LNCaP clone FGC (cell line): ENCODE results near the gene PPFIBP2.

ENCODE experiments used
- DNase-seq: peaks from one replicate; pipeline ENCODE4 v3.0.0-alpha.2; 2011; ENCODE audit warnings: low read depth
- H3K4me3 ChIP-seq: 2 replicates; pipeline ENCODE4 v1.5.1; 2011; ENCODE audit warnings: mild to moderate bottlenecking, low read depth, low read length, control low read depth
- TF ChIP-seq, protein P1 (sequence below): IDR thresholded peaks from 2 replicates; pipeline ENCODE4 v1.5.1; 2012; ENCODE audit warnings: mild to moderate bottlenecking; ENCODE audit not compliant: control insufficient read depth, insufficient read depth; ENCODE audit errors: extremely low read depth

Gene PPFIBP2

DNA sequence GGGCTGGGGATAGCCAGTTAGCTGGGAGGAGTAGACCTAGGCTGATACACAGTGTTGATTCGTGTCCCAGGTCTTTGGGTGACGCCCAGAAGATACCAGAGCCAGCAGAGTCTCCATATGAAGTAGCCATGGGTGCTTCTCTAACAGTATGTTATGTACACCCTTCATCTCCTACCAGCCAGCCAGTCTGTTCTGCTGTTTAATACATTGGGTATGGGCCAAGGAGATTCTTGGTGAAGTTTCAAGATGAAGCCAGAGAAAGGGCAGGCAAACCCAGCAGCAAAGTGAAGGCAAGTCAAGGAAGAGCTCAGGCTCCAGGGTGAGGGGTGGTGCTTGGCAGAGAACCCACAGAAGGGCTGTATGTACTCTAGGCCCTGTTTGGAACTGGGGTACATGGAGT lies 56.4 kb downstream of the PPFIBP2 start:
- TF ChIP-seq, protein P1, sequence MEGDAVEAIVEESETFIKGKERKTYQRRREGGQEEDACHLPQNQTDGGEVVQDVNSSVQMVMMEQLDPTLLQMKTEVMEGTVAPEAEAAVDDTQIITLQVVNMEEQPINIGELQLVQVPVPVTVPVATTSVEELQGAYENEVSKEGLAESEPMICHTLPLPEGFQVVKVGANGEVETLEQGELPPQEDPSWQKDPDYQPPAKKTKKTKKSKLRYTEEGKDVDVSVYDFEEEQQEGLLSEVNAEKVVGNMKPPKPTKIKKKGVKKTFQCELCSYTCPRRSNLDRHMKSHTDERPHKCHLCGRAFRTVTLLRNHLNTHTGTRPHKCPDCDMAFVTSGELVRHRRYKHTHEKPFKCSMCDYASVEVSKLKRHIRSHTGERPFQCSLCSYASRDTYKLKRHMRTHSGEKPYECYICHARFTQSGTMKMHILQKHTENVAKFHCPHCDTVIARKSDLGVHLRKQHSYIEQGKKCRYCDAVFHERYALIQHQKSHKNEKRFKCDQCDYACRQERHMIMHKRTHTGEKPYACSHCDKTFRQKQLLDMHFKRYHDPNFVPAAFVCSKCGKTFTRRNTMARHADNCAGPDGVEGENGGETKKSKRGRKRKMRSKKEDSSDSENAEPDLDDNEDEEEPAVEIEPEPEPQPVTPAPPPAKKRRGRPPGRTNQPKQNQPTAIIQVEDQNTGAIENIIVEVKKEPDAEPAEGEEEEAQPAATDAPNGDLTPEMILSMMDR: no peak
- no peak for DNase-seq
- no peak overlapping the region for H3K4me3 ChIP-seq

DNA sequence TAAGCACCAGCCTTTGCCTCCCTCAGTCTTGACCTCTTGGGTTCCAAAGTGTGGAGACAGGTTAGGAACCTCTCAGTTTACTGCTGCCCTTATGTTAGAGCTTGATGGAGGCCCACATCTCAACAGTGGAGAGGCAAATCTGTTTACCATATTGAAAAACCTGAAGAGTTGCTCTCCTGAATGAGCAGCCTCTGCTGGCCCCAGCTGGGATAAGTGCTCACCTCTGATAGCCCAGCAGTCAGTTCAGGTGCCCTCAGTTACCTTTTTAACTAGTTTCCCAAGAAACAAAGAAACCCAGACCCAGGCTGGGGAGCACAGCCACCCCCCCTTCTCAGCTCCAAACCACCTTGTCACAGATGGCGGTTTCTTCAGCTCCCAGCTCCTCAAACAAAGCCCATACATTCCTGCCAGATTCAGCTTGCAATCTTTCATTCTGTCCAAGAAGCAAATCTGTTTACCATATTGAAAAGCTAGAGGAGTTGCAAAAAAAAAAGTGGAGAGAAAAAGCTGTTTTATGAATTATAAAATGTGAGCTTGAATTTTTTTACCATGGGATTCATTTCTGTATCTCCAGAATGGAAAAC lies 57.2 kb downstream of the PPFIBP2 start:
- DNase-seq: no peak
- H3K4me3 ChIP-seq: no peak overlapping the region
- TF ChIP-seq, protein P1: 0 out of 2 replicates have a peak, but pooled peaks have one; percentile 15

DNA sequence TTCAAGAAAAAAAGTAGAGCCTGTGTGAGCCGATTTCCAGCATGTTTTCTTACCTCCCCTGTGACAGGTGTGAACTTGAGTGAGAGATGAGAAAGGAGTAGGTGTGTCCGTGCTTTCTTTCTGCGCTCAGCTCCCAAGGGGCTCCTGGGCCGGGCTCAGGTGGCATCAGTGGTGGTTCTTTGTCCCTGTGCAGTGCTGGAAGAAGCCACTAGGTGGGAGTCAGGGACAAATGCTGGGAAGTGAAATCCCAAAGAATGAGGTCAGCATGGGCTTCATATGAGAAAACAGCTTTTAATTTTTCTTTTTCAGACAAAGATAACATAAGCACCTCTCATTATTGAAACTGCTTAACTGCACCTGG lies 57.8 kb downstream of the PPFIBP2 start:
- TF ChIP-seq, protein P1: peak; percentile 85
- H3K4me3 ChIP-seq: no peak overlapping the region
- no peak for DNase-seq

DNA sequence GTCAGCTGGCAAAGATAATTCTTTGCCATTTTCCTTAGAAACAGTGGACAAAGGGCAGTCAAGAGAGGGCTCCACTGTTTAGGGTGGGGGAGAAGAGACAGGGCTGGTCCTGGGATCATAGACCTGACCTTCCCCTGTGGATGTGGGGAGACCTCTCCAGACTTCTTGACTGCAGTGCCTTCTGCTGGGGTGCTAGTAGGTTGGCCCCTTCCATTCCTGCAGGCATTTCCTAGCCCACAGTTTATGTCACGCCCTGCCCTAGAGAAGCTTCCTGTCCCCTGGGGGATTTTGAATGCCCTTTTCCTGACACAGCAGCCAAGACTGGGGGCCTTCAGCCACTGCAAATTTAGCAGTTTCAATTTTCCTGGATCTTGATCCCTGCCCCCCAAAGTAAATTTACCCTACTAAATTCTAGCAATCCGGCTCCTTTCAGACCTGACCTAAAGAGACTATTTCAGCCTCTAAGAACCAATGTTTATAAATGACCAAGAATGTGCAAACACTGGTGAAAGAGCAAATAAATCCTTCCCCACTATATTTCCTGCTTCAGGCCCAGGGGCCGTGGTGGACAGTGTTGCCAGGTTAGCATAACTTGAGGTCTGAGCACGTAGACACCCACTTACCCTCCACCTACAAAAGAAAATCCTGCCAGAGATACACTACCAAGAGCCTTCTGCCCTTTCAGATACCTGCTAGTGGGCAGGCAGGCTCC lies 58.4 kb downstream of the PPFIBP2 start:
- TF ChIP-seq, protein P1: no peak
- no peak for DNase-seq
- no peak overlapping the region for H3K4me3 ChIP-seq

DNA sequence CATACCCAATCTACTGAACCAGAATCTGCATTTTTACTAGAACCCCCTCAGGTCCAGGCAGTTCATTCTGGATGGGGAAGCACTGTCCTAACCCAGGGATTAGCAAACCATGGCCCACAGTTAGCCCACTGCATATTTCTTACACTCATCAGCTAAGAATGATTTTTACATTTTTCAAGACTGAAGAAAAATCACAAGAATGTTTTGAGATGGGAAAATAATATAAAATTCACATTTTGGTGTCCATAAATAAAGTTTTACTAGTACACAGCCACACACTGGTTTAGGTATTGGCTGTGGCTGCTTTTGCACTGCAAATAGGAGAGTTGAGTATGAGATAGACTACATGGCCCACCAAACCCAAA lies 59.4 kb downstream of the PPFIBP2 start:
- no peak for DNase-seq
- no peak overlapping the region for H3K4me3 ChIP-seq
- TF ChIP-seq, protein P1: no peak

DNA sequence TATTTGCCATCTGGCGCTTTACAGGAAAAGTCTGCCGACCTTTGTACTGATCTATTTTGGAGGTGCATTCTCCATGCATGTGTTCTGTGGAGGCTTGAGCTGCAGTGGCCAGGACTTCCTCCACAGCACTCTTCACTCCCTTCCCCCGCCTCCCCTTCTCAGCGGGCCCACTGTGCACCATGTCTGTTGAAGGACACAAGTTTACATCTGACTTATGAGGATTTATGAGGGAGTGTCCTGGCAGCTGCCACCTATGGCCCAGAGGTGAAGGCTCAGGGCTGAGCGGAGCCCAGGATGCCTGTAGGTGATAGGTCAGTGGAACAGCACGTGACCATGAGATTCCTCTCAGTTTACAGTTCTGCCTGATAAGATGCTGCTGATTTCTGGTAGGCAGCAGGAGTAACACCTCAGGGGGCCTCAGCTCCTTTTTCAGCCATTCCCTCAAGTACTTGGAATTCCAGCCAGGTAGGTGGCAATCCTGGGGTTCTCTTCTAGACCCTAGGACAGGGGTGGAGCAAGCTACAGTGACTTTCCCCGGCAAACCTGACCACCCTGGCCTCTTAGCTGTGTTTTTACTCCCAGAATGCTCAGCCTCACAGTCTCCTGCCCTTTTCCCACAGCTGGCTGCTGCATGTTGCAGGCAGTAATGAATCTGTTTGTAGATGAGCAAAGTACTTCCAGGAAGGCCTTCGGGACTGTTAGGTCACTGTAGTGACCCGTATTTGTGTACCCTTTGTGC lies 59.9 kb downstream of the PPFIBP2 start:
- TF ChIP-seq, protein P1: no peak
- DNase-seq: no peak
- H3K4me3 ChIP-seq: no peak overlapping the region
